Fibroblast of lung (primary cell): ENCODE measurements around the gene SRY.

Source experiments
- CTCF ChIP-seq, 2 donors: IDR thresholded peaks in 1 of 2; conservative IDR thresholded peaks in 1 of 2; 1 replicate in 1 of 2; 2 replicates in 1 of 2; pipeline ENCODE4 v1.5.1; 2011 to 2012; ENCODE audit warnings: low read length in 2 of 2, control low read depth in 1 of 2, inconsistent platforms in 1 of 2, low read depth in 1 of 2, mild to moderate bottlenecking in 1 of 2
- EZH2 ChIP-seq: IDR thresholded peaks from 2 replicates; pipeline ENCODE4 v1.5.1; 2012; ENCODE audit warnings: low read length, control low read depth, mild to moderate bottlenecking; ENCODE audit errors: missing control alignments

GRCh38 chrY:2824471-2824870 is 37.0 kb upstream of the SRY start:
- TF ChIP-seq CTCF (conservative IDR thresholded peaks at IDR 0.05 in 1 of 2, IDR thresholded peaks at IDR 0.05 in 1 of 2; ENCODE audit: low read depth in 1 of 2, low read length in 2 of 2) (no peak), EZH2 (no peak)
